IMR-90 (cell line): ENCODE data around the gene CKS1B.
A peak's percentile ranks its signal among the peaks of the same experiment; 100 is the strongest.

Source experiments
- BHLHE40 ChIP-seq: fragments of 150-350 bp; IDR thresholded peaks from 2 replicates; pipeline ENCODE4 v1.6.1; 2016; ENCODE audit warnings: mild to moderate bottlenecking, low read depth, low read length
- CEBPB ChIP-seq: IDR thresholded peaks from 2 replicates; pipeline ENCODE4 v1.6.1; 2012; ENCODE audit warnings: low read depth, low read length, improper control_type of control experiment
- FOS ChIP-seq: fragments of 150-350 bp; IDR thresholded peaks from 2 replicates; pipeline ENCODE4 v1.6.1; 2016; ENCODE audit warnings: low read depth, low read length
- MAZ ChIP-seq: IDR thresholded peaks from 2 replicates; pipeline ENCODE4 v1.6.1; 2012; ENCODE audit warnings: low read depth, mild to moderate bottlenecking, low read length, improper control_type of control experiment, moderate library complexity, borderline replicate concordance
- MXI1 ChIP-seq: IDR thresholded peaks from 2 replicates; pipeline ENCODE4 v1.6.1; 2012; ENCODE audit warnings: low read depth, mild to moderate bottlenecking, low read length, moderate library complexity, borderline replicate concordance
- NFE2L2 ChIP-seq: fragments of 150-350 bp; IDR thresholded peaks from 2 replicates; pipeline ENCODE4 v1.6.1; 2016; ENCODE audit warnings: low read depth, mild to moderate bottlenecking, low read length
- POLR2A ChIP-seq: IDR thresholded peaks from 2 replicates; pipeline ENCODE4 v1.6.1; 2012; ENCODE audit warnings: mild to moderate bottlenecking, low read depth, low read length
- RAD21 ChIP-seq: IDR thresholded peaks from 2 replicates; pipeline ENCODE4 v1.6.1; 2012; ENCODE audit warnings: low read length, improper control_type of control experiment
- RCOR1 ChIP-seq: IDR thresholded peaks from 2 replicates; pipeline ENCODE4 v1.6.1; 2012; ENCODE audit warnings: mild to moderate bottlenecking, low read length, improper control_type of control experiment; ENCODE audit not compliant: insufficient replicate concordance
- SMC3 ChIP-seq: fragments of 150-350 bp; IDR thresholded peaks from 2 replicates; pipeline ENCODE4 v1.6.1; 2016; ENCODE audit warnings: low read depth, mild to moderate bottlenecking, antibody characterized with exemption, low read length, moderate library complexity
- TF ChIP-seq, protein P1 (sequence below): conservative IDR thresholded peaks from 2 replicates; pipeline ENCODE4 v1.5.1; 2012; ENCODE audit warnings: mild to moderate bottlenecking, low read depth, low read length, improper control_type of control experiment
- TF ChIP-seq, protein P2 (sequence below): fragments of 150-350 bp; IDR thresholded peaks from 2 replicates; pipeline ENCODE4 v1.6.1; 2017; ENCODE audit warnings: mild to moderate bottlenecking, antibody characterized with exemption, low read length, low read depth

DNA sequence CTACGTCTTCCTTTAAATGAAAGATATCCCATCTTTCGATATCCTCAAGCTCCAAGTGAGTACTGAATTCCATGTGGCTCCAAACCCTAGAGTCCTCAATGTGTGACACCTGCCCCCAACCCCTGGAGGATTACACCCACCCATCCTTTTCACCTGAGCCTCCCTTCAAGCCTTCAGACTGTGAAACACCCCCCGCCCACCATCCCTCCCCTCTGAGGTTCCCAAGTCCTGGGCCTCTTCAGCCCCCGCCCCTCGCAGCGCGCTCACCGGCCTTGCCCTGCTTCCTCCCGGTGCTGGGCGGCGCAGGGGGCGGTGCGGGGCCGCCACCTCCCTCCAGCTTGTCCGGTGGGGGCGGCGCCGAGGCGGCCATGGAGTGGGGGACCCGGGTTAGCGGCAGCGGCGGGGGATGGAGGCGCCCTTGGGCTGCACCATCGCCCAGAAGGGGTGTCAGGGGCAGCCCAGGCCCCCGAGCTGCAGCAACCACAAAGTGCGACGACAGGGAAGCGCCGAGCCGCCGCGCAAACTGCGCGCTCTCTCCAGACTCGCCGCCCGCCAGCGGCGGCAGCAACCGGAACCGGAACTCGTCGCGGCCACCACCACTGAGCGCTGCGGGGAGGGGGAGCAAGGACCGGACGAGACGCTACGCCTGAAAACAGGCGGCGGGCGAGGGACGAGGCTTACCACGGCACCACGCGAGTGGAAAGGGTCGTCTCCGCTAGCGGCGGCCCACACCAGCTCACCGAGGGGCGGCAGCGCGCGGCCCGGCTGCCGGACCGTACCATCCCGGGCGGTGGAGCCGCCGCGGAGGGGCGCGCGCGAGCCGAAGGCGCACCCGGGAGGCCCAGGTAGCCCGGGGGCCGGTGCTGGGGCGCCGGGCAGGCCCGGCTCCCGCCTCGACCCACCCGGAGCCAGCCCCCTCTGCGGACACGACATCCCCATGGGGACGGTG, 13.0 kb upstream of the CKS1B start, which contains the start of gene PYGO2:
- TF ChIP-seq, protein P1, sequence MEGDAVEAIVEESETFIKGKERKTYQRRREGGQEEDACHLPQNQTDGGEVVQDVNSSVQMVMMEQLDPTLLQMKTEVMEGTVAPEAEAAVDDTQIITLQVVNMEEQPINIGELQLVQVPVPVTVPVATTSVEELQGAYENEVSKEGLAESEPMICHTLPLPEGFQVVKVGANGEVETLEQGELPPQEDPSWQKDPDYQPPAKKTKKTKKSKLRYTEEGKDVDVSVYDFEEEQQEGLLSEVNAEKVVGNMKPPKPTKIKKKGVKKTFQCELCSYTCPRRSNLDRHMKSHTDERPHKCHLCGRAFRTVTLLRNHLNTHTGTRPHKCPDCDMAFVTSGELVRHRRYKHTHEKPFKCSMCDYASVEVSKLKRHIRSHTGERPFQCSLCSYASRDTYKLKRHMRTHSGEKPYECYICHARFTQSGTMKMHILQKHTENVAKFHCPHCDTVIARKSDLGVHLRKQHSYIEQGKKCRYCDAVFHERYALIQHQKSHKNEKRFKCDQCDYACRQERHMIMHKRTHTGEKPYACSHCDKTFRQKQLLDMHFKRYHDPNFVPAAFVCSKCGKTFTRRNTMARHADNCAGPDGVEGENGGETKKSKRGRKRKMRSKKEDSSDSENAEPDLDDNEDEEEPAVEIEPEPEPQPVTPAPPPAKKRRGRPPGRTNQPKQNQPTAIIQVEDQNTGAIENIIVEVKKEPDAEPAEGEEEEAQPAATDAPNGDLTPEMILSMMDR, result peak; percentile 69
- TF ChIP-seq SMC3 (peak; percentile 45), CEBPB (no peak), RAD21 (peak; percentile 62), BHLHE40 (peak; percentile 71), POLR2A (peak; percentile 40), NFE2L2 (no peak), MXI1 (no peak; the same call in 1 of the 2 replicates), FOS (no peak), RCOR1 (no peak), MAZ (peak; percentile 50; the same call in 1 of the 2 replicates)
- TF ChIP-seq, protein P2, sequence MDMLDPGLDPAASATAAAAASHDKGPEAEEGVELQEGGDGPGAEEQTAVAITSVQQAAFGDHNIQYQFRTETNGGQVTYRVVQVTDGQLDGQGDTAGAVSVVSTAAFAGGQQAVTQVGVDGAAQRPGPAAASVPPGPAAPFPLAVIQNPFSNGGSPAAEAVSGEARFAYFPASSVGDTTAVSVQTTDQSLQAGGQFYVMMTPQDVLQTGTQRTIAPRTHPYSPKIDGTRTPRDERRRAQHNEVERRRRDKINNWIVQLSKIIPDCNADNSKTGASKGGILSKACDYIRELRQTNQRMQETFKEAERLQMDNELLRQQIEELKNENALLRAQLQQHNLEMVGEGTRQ, result no peak
